ENCODE results near the gene LEMD1.
"Not testable (repeated sequence)": the region's sequence is repeated elsewhere in the genome, so short reads cannot be mapped to it uniquely, and the experiment has no call there.

LEMD1 gene

GRCh38 chr1:205445646-205445935 is 23.7 kb upstream of the LEMD1 start:
- DNase-seq, result no peak

DNA sequence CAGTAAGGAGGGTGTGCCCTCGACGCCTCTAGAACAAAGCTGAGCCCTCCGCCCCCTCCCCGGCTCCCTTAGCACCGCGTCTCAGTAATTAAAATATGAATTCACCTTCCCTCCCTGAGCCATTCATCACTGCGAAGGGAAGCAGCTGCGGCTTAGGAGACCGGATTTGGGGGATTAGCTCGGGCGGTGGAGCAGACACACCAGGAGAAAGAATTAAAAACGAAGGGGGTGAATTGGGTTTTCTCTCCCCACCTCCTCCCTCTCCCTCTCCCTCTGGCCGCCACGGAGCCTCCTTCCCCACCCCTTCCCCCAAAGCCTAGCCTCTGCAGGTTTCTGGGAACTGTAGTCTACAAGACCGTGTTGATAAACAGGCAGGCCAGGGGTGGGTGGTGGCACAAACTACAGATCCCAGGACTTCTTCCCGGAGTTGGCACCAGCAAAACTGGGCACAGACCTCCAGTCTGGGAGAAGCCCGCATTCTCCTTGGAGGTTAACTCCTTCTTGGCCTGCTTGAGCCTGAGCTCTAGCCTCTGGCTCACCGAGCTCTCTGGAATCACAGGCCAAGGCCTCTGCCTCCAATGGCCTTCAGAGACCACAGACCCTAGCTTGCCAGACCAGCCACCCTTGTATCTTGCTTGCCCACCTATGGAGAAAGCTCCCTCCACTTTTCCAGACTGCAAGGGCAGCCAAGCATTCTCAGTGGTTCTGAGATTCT is 23.2 kb upstream of the LEMD1 start:
- DNase-seq, result peak; percentile 99

GRCh38 chr1:205444300-205444930 is 22.6 kb upstream of the LEMD1 start:
- DNase-seq, result peak; percentile 75

GRCh38 chr1:205443585-205444299 is 21.9 kb upstream of the LEMD1 start:
- peak; percentile 94 for DNase-seq

- DNase-seq, result peak; percentile 93
Measured at GRCh38 chr1:205442051-205442725, 20.3 kb upstream of the LEMD1 start.

DNA sequence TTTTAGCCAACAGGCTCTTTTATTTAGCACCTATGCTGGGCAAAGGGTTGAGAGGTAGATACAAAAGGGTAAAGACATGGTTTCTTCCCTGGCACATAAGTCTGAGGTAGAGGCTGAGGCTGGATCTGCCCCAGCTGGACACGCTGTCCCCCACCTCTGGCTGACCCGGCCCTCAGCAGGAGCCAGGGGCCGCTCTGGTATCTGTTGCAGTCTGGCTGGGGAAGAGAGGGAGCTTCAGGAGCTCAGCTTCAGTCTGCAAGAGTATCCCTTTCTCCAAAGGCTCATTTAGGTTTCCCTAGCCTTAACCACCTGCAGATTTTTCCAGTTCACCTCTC is 19.8 kb upstream of the LEMD1 start:
- no peak for DNase-seq

GRCh38 chr1:205441318-205441633 is 19.4 kb upstream of the LEMD1 start:
- DNase-seq, result no peak

GRCh38 chr1:205440476-205441317 is 18.8 kb upstream of the LEMD1 start:
- peak; percentile 99 for DNase-seq

- DNase-seq, result no peak
Measured at GRCh38 chr1:205440121-205440475, 18.2 kb upstream of the LEMD1 start.

- DNase-seq, result peak; percentile 94
Measured at GRCh38 chr1:205438213-205439158, 16.6 kb upstream of the LEMD1 start.

DNA sequence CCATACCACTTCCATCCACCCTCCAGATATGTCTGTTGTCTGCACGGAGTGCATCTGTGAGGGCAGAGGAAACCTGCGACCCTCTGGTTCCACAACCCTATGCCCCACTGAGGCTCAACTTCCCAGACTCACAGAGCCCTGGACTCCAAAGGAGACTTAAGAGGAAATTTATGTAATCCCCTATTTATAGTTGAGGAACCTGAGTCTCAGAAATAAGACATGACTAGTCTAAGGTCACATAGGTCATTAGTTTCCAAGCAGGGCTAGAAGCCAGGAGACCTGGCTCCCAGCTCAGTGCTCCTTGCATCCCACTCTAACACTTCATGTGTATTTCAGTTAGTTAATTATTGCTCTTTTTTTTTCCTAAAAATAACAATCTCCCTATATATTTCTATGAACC is 15.7 kb upstream of the LEMD1 start:
- DNase-seq, result no peak

DNA sequence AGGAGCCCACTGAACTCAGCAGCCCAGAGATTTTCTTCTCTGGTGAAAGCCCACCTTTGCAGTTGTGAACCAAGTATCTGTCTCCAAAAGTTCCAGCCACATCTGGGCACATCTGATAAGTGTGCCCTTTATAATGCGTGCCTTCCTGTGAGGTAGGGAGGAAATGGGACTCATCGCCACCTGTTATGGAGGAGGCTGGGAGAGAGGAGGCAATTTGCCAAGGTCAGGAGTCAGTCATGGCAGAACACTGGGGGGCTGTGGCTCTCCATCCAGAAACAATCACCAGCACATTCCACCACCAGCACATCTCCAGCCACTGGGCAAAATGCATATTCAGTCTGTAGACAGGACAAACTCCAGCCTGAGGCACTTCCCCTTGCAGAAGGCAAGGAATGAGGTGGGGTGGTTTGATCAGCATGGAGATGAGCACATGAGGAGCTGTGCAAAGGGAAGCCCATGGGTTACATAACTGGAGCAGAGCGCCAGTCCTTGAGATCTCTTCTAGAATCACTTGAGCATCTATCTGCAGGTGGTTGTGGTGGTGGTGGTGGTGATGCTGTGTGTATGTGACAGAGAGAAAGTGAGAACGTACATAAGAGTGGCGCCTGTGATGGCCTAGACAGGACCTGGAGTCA is 15.0 kb upstream of the LEMD1 start:
- no peak for DNase-seq

DNA sequence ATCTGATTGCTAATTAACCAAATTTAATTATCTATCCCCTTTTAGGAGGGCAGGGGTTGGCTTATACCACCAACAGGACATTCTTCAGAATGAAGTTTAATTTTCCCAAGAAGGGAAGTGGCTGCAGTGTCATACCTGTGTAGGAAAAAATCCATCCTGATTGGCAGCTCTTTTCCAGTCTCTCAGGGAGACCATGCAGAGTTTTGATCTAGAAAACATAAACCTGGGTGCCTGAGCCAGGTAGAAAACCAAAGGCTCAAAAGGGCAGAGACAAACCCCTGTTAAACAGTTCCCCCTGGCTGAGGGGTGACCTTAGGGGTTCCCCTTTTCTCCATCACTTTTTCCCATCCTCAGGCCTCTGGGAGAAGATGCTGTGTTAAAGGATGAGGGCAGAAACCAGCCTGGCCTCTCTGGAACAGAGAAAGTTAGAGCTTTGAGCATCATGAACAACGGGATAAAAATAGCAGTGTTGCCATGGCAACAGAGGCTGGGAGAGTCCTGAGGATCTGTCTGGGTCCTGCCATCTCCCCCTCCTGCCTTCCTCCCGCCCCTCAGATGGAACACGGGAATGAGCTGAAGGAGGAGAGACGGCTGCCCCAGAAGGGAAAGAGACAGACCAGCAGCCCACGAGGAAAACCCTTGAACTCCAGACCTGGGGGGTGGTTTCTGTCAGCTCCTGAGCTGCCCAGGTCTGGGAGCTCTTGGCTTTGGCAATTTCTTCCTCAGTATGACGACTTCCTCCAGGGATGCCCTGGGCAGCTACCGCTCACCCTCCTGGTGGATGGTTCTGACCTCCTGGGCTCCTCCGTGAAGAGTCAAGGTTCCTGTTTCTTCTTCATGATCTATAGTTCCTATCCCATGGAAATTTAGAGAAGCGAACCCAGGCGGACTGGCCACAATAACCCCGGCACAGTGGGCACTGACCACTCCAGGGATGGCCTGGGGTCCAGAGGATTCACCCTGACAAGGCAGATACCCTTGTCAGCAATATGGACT is 14.0 kb upstream of the LEMD1 start:
- peak; percentile 48 for DNase-seq

GRCh38 chr1:205434738-205435137 is 12.9 kb upstream of the LEMD1 start:
- DNase-seq, result peak; percentile 93

DNA sequence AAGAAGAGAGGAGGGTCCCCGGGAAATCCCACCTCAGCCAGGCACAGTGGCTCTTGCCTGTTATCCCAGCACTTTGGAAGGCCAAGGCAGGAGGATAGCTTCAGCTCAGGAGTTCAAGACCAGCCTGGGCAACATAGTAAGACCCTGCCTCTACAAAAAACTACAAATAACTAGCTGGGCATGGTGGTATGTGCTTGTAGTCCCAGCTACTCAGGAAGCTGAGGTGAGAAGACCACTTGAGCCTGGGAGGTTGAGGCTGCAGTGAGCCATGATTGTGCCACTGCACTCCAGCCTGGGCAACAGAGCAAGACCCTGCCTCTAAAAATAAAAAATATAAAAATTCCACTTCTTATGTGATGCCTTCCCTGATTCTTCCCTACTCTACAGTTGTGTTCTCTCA is 10.8 kb upstream of the LEMD1 start:
- DNase-seq, result not testable (repeated sequence)

DNA sequence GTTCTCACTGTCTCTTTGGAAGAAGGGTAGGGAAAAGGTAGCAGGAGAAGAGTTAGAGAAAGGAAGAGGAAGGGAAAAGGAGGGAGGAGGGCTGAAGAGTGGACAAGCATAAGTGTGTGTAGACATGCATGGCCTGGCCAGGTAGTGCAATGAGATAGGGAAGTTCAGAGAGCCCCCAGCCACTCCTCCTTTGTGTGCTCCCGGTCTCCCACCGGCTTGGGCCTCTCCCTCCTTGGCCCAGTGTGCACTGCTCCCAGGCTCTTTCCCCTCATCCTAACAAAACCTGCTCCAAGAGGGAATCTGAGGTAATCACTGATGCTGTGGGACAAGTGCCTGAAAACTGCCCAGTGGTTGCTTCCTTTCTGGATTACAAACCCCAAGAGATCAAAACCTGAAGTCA is 10.3 kb upstream of the LEMD1 start:
- no peak for DNase-seq

GRCh38 chr1:205430696-205431305 is 8.9 kb upstream of the LEMD1 start:
- DNase-seq, result no peak

GRCh38 chr1:205429762-205430695 is 8.2 kb upstream of the LEMD1 start:
- DNase-seq, result no peak

Measured in NCI-H69 (cell line).